ENCODE results near the gene TBC1D8. TPM values are rescaled to one million over a fixed set of nuclear protein-coding genes. Genes with fewer than 3 reads are reported as not detected.

The TBC1D8 gene
- total RNA-seq (2014; rRNA removed; shearing (Covaris generic)): 29.8 and 53.2 TPM in 2 replicates

- Histone ChIP-seq H3K27me3 (ENCODE audit: control insufficient read depth, insufficient read depth, low read length) (peaks cover 2% of the 10 kb centered on the region; the same call in 1 of the 2 replicates), H3K36me3 (replicated peaks; ENCODE audit: control insufficient read depth, insufficient read depth, low read length) (no peaks in the 10 kb centered on the region), H3K4me3 (ENCODE audit: insufficient read depth, low read depth, low read length) (peak within 1 kb of the TSS; percentile 65)
- peak; percentile 98 for DNase-seq
These were observed at the start of gene TBC1D8 for GRCh38 chr2:101151146-101151858. Gene TBC1D8 (minus strand): TSS chr2:101151382. CDS start chr2:101151253, 129 bp downstream.

- H3K27me3 ChIP-seq (ENCODE audit: control insufficient read depth, insufficient read depth, low read length): no peaks in the 10 kb centered on the region
- no peak for DNase-seq
- H3K36me3 ChIP-seq (replicated peaks; ENCODE audit: control insufficient read depth, insufficient read depth, low read length): no peaks in the 10 kb centered on the region
- H3K4me3 ChIP-seq (ENCODE audit: insufficient read depth, low read depth, low read length): no peak overlapping the region
These were observed 49.5 kb upstream of the TBC1D8 start for GRCh38 chr2:101200676-101201075.

- Histone ChIP-seq H3K36me3 (replicated peaks; ENCODE audit: control insufficient read depth, insufficient read depth, low read length) (no peaks in the 10 kb centered on the region), H3K27me3 (ENCODE audit: control insufficient read depth, insufficient read depth, low read length) (no peaks in the 10 kb centered on the region), H3K4me3 (ENCODE audit: insufficient read depth, low read depth, low read length) (no peak overlapping the region)
- DNase-seq: no peak
These were observed 48.1 kb upstream of the TBC1D8 start for GRCh38 chr2:101199251-101199791.

- no peaks in the 10 kb centered on the region for H3K27me3 ChIP-seq (ENCODE audit: control insufficient read depth, insufficient read depth, low read length)
- H3K4me3 ChIP-seq (ENCODE audit: insufficient read depth, low read depth, low read length): no peak overlapping the region
- H3K36me3 ChIP-seq (replicated peaks; ENCODE audit: control insufficient read depth, insufficient read depth, low read length): no peaks in the 10 kb centered on the region
- DNase-seq: no peak
These were observed 46.6 kb upstream of the TBC1D8 start for GRCh38 chr2:101197814-101198213.

GRCh38 chr2:101197215-101197745 lies 46.1 kb upstream of the TBC1D8 start:
- peak; percentile 29 for DNase-seq
- H3K4me3 ChIP-seq (ENCODE audit: insufficient read depth, low read depth, low read length): no peak overlapping the region
- H3K27me3 ChIP-seq (ENCODE audit: control insufficient read depth, insufficient read depth, low read length): no peaks in the 10 kb centered on the region
- H3K36me3 ChIP-seq (replicated peaks; ENCODE audit: control insufficient read depth, insufficient read depth, low read length): no peaks in the 10 kb centered on the region

GRCh38 chr2:101195871-101196661 lies 44.9 kb upstream of the TBC1D8 start:
- no peaks in the 10 kb centered on the region for H3K36me3 ChIP-seq (replicated peaks; ENCODE audit: control insufficient read depth, insufficient read depth, low read length)
- DNase-seq: no peak
- H3K4me3 ChIP-seq (ENCODE audit: insufficient read depth, low read depth, low read length): no peak overlapping the region
- no peaks in the 10 kb centered on the region for H3K27me3 ChIP-seq (ENCODE audit: control insufficient read depth, insufficient read depth, low read length)

- DNase-seq: no peak
- Histone ChIP-seq H3K4me3 (ENCODE audit: insufficient read depth, low read depth, low read length) (no peak overlapping the region), H3K27me3 (ENCODE audit: control insufficient read depth, insufficient read depth, low read length) (no peaks in the 10 kb centered on the region), H3K36me3 (replicated peaks; ENCODE audit: control insufficient read depth, insufficient read depth, low read length) (no peaks in the 10 kb centered on the region)
These were observed 41.9 kb upstream of the TBC1D8 start for GRCh38 chr2:101193033-101193626.

GRCh38 chr2:101190747-101191516 lies 39.8 kb upstream of the TBC1D8 start:
- H3K4me3 ChIP-seq (ENCODE audit: insufficient read depth, low read depth, low read length): no peak overlapping the region
- no peaks in the 10 kb centered on the region for H3K36me3 ChIP-seq (replicated peaks; ENCODE audit: control insufficient read depth, insufficient read depth, low read length)
- no peaks in the 10 kb centered on the region for H3K27me3 ChIP-seq (ENCODE audit: control insufficient read depth, insufficient read depth, low read length)
- no peak for DNase-seq

- H3K4me3 ChIP-seq (ENCODE audit: insufficient read depth, low read depth, low read length): no peak overlapping the region
- DNase-seq: peak; percentile 77
- H3K36me3 ChIP-seq (replicated peaks; ENCODE audit: control insufficient read depth, insufficient read depth, low read length): no peaks in the 10 kb centered on the region
- H3K27me3 ChIP-seq (ENCODE audit: control insufficient read depth, insufficient read depth, low read length): no peaks in the 10 kb centered on the region
These were observed 37.7 kb upstream of the TBC1D8 start for GRCh38 chr2:101188683-101189405.

GRCh38 chr2:101187131-101187530 lies 35.9 kb upstream of the TBC1D8 start:
- no peak for DNase-seq
- H3K27me3 ChIP-seq (ENCODE audit: control insufficient read depth, insufficient read depth, low read length): no peaks in the 10 kb centered on the region
- H3K36me3 ChIP-seq (replicated peaks; ENCODE audit: control insufficient read depth, insufficient read depth, low read length): no peaks in the 10 kb centered on the region
- no peak overlapping the region for H3K4me3 ChIP-seq (ENCODE audit: insufficient read depth, low read depth, low read length)

GRCh38 chr2:101185656-101186055 lies 34.5 kb upstream of the TBC1D8 start:
- Histone ChIP-seq H3K36me3 (replicated peaks; ENCODE audit: control insufficient read depth, insufficient read depth, low read length) (no peaks in the 10 kb centered on the region), H3K27me3 (ENCODE audit: control insufficient read depth, insufficient read depth, low read length) (no peaks in the 10 kb centered on the region), H3K4me3 (ENCODE audit: insufficient read depth, low read depth, low read length) (no peak overlapping the region)
- no peak for DNase-seq

- Histone ChIP-seq H3K4me3 (ENCODE audit: insufficient read depth, low read depth, low read length) (no peak overlapping the region), H3K27me3 (ENCODE audit: control insufficient read depth, insufficient read depth, low read length) (no peaks in the 10 kb centered on the region), H3K36me3 (replicated peaks; ENCODE audit: control insufficient read depth, insufficient read depth, low read length) (no peaks in the 10 kb centered on the region)
- DNase-seq: no peak
These were observed 33.9 kb upstream of the TBC1D8 start for GRCh38 chr2:101185085-101185484.

GRCh38 chr2:101179982-101180381 lies 28.8 kb upstream of the TBC1D8 start:
- no peaks in the 10 kb centered on the region for H3K36me3 ChIP-seq (replicated peaks; ENCODE audit: control insufficient read depth, insufficient read depth, low read length)
- no peak for DNase-seq
- H3K4me3 ChIP-seq (ENCODE audit: insufficient read depth, low read depth, low read length): no peak overlapping the region
- no peaks in the 10 kb centered on the region for H3K27me3 ChIP-seq (ENCODE audit: control insufficient read depth, insufficient read depth, low read length)
